HG02623 (cell line): ENCODE data around the gene RAB3A.

Experiments used
- ATAC-seq: cut with Tn5 transposase; IDR thresholded peaks from one replicate; pipeline ENCODE4 v1.9.1; 2021; ENCODE audit warnings: moderate library complexity; ENCODE audit not compliant: unreplicated experiment

The RAB3A gene

GRCh38 chr19:18152817-18153555 is 50.9 kb downstream of the RAB3A start, which contains the start of gene PIK3R2:
Gene PIK3R2 (plus strand): TSS chr19:18153163. CDS start chr19:18155880, 2,717 bp downstream.
- peak; percentile 61 for ATAC-seq

GRCh38 chr19:18152442-18152816 is 51.4 kb downstream of the RAB3A start:
- peak; percentile 62 for ATAC-seq

DNA sequence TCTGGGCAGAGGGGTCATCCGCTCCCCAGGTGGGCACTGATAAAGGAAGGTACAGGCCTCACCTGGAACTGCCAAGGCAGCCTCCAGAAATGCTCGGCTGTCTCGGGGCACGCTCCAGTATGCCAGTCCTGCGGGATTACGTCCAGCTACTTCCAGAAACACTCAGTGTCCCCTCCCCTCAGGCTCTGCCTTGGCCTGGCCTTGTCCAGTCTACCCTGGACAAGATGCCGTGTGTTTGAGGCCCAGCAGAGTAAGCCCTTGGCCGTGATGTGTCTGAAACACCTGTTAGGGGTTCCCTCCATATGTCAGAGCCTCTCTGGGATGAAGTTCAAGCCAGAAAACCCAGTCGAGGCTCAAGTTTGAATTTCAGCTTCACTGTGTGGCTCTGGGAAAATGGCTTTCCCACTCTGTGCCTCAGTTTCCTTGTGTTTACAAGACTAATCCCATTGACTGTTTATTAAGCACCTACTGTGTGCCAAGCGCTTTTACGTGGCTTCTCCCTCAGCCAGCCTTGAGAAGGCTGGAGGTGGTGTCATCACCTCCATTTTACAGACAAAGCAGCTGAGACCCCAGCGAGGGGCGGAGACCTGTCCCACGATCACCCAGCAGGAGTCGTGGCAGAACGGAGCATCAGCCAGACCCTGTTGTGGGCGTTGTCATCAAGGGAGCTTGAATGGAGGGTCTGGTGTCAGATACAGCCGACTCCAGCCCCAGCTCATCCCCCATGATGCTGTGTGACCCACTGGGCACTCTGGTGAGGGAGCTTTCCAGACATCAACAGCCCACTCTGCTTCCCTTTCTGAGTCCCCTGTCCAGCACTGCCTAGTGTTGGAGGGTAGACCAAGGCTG is 52.8 kb downstream of the RAB3A start:
- no peak for ATAC-seq

- no peak for ATAC-seq
Observed at GRCh38 chr19:18149596-18149975, 54.3 kb downstream of the RAB3A start.

- ATAC-seq, result no peak
Observed at GRCh38 chr19:18147396-18147795, 56.4 kb downstream of the RAB3A start.
